ELR (cell line): ENCODE data around the gene SLIT3.

Experiments used
- DNase-seq: peaks from one replicate; pipeline ENCODE4 v3.0.0-alpha.2; 2015; ENCODE audit warnings: low read depth

SLIT3 gene

GRCh38 chr5:168740092-168740800 is 560.7 kb downstream of the SLIT3 start:
- no peak for DNase-seq

GRCh38 chr5:168737066-168737465 is 563.9 kb downstream of the SLIT3 start:
- no peak for DNase-seq

- DNase-seq = no peak
Measured at GRCh38 chr5:168736281-168736831, 564.6 kb downstream of the SLIT3 start.

GRCh38 chr5:168734620-168735300 is 566.2 kb downstream of the SLIT3 start:
- DNase-seq = no peak

- DNase-seq = no peak
Measured at GRCh38 chr5:168734119-168734518, 566.8 kb downstream of the SLIT3 start.

GRCh38 chr5:168728546-168729211 is 572.3 kb downstream of the SLIT3 start:
- no peak for DNase-seq

- no peak for DNase-seq
Measured at GRCh38 chr5:168727547-168727946, 573.4 kb downstream of the SLIT3 start.

GRCh38 chr5:168726342-168726741 is 574.6 kb downstream of the SLIT3 start:
- no peak for DNase-seq

- DNase-seq = no peak
Measured at GRCh38 chr5:168724227-168724626, 576.7 kb downstream of the SLIT3 start.

GRCh38 chr5:168723037-168723436 is 577.9 kb downstream of the SLIT3 start:
- DNase-seq = no peak

- DNase-seq = no peak
Measured at GRCh38 chr5:168721966-168722365, 579.0 kb downstream of the SLIT3 start.

GRCh38 chr5:168721002-168721753 is 579.8 kb downstream of the SLIT3 start:
- no peak for DNase-seq

GRCh38 chr5:168720575-168720974 is 580.4 kb downstream of the SLIT3 start:
- DNase-seq = no peak

GRCh38 chr5:168714046-168714445 is 586.9 kb downstream of the SLIT3 start:
- peak; percentile 77 for DNase-seq

- DNase-seq = no peak
Measured at GRCh38 chr5:168713051-168713450, 587.9 kb downstream of the SLIT3 start.

- peak; percentile 99 for DNase-seq
Measured at GRCh38 chr5:168712280-168712924, 588.5 kb downstream of the SLIT3 start.

GRCh38 chr5:168710706-168711105 is 590.2 kb downstream of the SLIT3 start:
- no peak for DNase-seq

- no peak for DNase-seq
Measured at GRCh38 chr5:168707716-168708695, 592.9 kb downstream of the SLIT3 start.

GRCh38 chr5:168706655-168707069 is 594.3 kb downstream of the SLIT3 start:
- peak; percentile 63 for DNase-seq

GRCh38 chr5:168705321-168705720 is 595.6 kb downstream of the SLIT3 start:
- DNase-seq = no peak
